ENCODE measurements around the gene FRMD8. TPM values are rescaled to one million over a fixed set of nuclear protein-coding genes. Genes with fewer than 3 reads are reported as not detected.

Gene FRMD8
- polyA plus RNA-seq, 3 donors from 2014 or later = 62.8 to 73.5 (median 63.4) TPM

DNA sequence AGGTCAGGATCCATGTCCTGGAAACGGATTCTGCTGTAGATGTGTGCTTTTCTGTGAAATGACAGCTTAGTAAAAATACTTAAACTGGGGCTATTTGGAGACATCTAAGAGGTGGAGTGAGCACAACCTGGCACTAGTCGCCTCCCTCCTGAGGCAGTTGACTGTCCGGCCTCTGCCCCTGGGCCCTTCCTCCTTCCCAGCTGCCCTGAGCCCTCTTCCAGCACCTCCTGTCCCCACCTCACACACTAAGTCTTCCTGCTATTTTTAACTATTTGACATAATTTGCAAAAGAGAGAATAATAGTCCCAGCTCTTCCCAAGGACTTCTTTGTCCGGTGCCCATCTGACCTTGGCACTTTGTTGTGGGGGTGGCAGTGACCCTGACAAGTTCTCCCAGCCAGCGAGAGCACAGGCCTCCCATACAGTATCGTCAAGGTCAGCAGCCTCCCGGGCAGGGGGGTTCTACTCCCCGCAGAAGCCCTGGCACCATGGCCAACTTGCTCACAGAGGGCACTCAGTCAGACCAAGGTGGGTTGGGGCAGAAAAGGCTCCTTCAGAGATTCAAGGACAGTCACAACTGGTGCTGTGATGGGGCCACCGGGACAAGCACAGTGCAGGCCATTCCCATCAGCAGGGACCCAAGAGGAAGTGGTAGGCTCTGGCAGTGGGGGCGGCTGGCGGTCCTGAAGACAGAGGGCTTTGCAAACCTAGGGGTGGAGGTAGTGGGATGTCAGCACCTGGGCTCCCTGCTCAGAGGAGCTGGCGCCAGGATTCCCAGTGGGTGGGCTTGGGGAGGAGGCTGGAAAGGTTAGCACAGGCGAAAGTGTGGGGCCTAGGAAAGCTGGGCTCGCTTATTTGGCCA, 30.6 kb downstream of the FRMD8 start:
- H3K4me1 Mint-ChIP-seq = peaks cover 64 to 66% of the 10 kb centered on the region in 2 donors
- H3K4me3 Mint-ChIP-seq = peak overlapping the region; percentile 76 to 97 (median 92)
- H3K27ac Mint-ChIP-seq = peak overlapping the region; percentile 99 to 100 (median 99)
- peak in 2 of 3 donors; percentile 21 to 24 for DNase-seq
- peaks cover 15 to 30% (median 24%) of the 10 kb centered on the region in 3 donors for H3K27me3 Mint-ChIP-seq (ENCODE audit: low read depth in 3 of 3)
- H3K36me3 Mint-ChIP-seq = peaks cover 0 to 4% (median 0%) of the 10 kb centered on the region in 3 donors
- H3K9me3 Mint-ChIP-seq = no peaks in the 10 kb centered on the region

- peak overlapping the region; percentile 99 to 100 (median 99) for H3K27ac Mint-ChIP-seq
- H3K27me3 Mint-ChIP-seq (ENCODE audit: low read depth in 3 of 3) = peaks cover 23 to 38% (median 32%) of the 10 kb centered on the region in 3 donors
- peaks cover 0 to 5% (median 4%) of the 10 kb centered on the region in 3 donors for H3K36me3 Mint-ChIP-seq
- H3K9me3 Mint-ChIP-seq = peaks cover 0 to 5% (median under 1%) of the 10 kb centered on the region in 6 donors
- DNase-seq = peak; percentile 43 to 49 (median 48)
- H3K4me3 Mint-ChIP-seq = peak overlapping the region; percentile 76 to 97 (median 92)
- peaks cover 66 to 68% of the 10 kb centered on the region in 2 donors for H3K4me1 Mint-ChIP-seq
Measured at GRCh38 chr11:65417702-65418430, 31.4 kb downstream of the FRMD8 start.

- H3K36me3 Mint-ChIP-seq = peaks cover 0 to 6% (median 6%) of the 10 kb centered on the region in 3 donors
- H3K9me3 Mint-ChIP-seq = peaks cover 0 to 6% (median 2%) of the 10 kb centered on the region in 6 donors
- peaks cover 28 to 43% (median 37%) of the 10 kb centered on the region in 3 donors for H3K27me3 Mint-ChIP-seq (ENCODE audit: low read depth in 3 of 3)
- peak overlapping the region; percentile 76 to 97 (median 96) for H3K4me3 Mint-ChIP-seq
- peaks cover 66 to 69% of the 10 kb centered on the region in 2 donors for H3K4me1 Mint-ChIP-seq
- no peak for DNase-seq
- peak overlapping the region; percentile 99 to 100 (median 99) for H3K27ac Mint-ChIP-seq
Measured at GRCh38 chr11:65418431-65418680, 31.9 kb downstream of the FRMD8 start.

DNA sequence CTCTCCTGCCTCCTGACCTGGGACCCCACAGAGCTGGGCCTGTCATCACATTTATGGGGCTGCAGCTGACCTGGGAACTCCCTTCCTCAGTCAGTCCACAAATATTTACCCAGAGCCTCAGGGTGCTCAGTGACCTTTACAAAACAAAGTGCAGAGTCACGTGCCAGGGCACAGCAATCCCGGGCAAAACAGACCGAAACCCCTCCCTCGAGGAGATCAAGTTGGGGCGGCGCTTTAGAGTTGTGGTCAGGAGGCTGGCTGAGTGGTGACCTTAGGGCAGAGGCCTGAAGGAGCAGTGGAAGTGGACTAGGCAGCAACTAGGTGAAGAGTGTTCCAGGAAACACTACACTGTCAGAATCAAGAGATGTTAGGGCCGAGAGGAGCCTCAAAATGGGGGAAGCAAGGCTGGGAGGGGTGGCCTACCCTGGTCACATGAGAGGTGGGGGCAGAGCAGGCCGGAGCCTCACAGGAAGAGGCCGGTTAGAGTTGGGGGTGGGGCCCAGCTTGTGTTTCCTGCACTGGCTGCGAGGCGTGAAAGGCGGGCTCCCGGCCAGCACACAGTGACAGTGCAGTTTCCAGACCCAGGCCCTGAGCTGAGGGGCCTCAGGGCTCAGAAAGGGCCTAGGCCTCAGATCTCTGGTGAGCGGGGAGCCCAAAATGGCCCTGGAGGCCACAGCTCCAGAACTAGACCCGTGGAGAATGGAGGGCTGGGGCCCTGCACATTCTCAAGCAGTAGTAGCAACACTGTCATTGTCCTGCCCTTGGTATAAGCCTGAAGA, 32.4 kb downstream of the FRMD8 start:
- peaks cover 66 to 71% of the 10 kb centered on the region in 2 donors for H3K4me1 Mint-ChIP-seq
- H3K4me3 Mint-ChIP-seq = peak overlapping the region; percentile 76 to 97 (median 96)
- peaks cover 33 to 48% (median 42%) of the 10 kb centered on the region in 3 donors for H3K27me3 Mint-ChIP-seq (ENCODE audit: low read depth in 3 of 3)

GRCh38 chr11:65419460-65419771, 33.0 kb downstream of the FRMD8 start:
- H3K4me1 Mint-ChIP-seq = peaks cover 70 to 73% of the 10 kb centered on the region in 2 donors
- H3K27me3 Mint-ChIP-seq (ENCODE audit: low read depth in 3 of 3) = peaks cover 39 to 53% (median 48%) of the 10 kb centered on the region in 3 donors
- DNase-seq = no peak
- H3K9me3 Mint-ChIP-seq = peaks cover 0 to 10% (median 2%) of the 10 kb centered on the region in 6 donors
- H3K4me3 Mint-ChIP-seq = peak overlapping the region; percentile 76 to 97 (median 96)
- H3K27ac Mint-ChIP-seq = peak overlapping the region; percentile 99 to 100 (median 99)
- H3K36me3 Mint-ChIP-seq = peaks cover 1 to 16% (median 12%) of the 10 kb centered on the region in 3 donors

More for the DNA sequence above, 32.4 kb downstream of the FRMD8 start:
- Mint-ChIP-seq H3K36me3 (peaks cover 0 to 11% (median 9%) of the 10 kb centered on the region in 3 donors), H3K9me3 (peaks cover 0 to 6% (median 2%) of the 10 kb centered on the region in 6 donors), H3K27ac (peak overlapping the region; percentile 99 to 100 (median 99))
- DNase-seq = peak; percentile 96

DNA sequence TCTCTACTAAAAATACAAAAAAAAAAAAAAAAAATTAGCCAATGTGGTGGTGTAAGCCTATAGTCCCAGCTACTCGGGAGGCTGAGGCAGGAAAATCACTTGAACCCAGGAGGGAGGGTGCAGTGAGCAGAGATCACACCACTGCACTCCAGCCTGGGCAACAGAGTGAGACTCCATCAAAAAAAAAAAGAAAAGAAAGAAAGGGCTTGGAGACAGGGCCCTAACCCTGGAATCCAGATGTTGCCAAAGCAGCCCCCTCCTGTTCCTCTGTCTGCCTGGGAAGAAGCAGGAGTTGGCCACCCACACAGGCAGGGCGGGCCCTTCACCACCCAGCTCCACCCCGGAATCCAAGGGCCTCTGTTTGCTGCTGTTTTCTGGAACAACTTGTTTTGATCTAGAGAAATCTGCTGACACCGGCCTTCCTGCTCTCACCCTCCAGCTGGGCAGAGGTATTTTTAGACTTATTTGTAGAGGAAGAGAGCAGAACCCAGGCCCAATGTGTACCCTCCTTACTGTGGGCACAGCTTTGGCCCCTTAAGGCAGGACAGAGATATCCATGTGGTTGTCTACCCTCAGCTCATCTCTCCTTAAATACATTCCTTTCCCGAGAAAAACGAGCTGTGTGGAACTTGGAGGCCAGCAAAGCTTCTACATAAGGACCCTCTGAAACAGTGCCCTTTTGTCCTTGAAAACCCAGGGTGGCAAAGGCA, 33.5 kb downstream of the FRMD8 start:
- Mint-ChIP-seq H3K9me3 (peaks cover 0 to 14% (median 2%) of the 10 kb centered on the region in 6 donors), H3K36me3 (peaks cover 4 to 20% (median 15%) of the 10 kb centered on the region in 3 donors), H3K27ac (peak overlapping the region; percentile 99 to 100 (median 99)), H3K4me3 (peak overlapping the region; percentile 76 to 97 (median 96)), H3K4me1 (peaks cover 72 to 75% of the 10 kb centered on the region in 2 donors), H3K27me3 (ENCODE audit: low read depth in 3 of 3) (peaks cover 44 to 58% (median 53%) of the 10 kb centered on the region in 3 donors)
- peak; percentile 48 to 53 (median 48) for DNase-seq

DNA sequence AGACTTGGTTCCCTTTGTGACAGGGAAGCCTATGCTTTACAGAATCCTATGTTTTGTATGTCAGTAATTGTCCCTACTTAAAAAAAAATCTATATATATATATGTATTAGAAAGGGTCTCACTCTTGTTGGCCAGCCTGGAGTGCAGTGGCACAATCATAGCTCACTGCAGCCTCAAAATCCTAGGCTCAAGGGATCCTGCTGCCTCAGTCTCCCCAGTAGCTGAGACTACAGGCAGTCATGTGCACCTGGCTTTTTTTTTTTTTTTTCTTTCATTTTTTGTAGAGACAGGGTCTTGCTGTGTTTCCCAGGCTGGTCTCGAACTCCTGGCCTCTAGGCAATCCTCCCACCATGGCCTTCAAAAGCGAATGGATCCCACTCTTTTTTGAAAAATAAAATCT, 34.1 kb downstream of the FRMD8 start:
- Mint-ChIP-seq H3K27me3 (ENCODE audit: low read depth in 3 of 3) (peaks cover 50 to 64% (median 59%) of the 10 kb centered on the region in 3 donors), H3K4me3 (peak overlapping the region; percentile 95 to 97 (median 97)), H3K27ac (peak overlapping the region; percentile 99 to 100 (median 99)), H3K4me1 (peaks cover 77 to 80% of the 10 kb centered on the region in 2 donors), H3K36me3 (peaks cover 8 to 25% (median 21%) of the 10 kb centered on the region in 3 donors), H3K9me3 (peaks cover 0 to 14% (median 2%) of the 10 kb centered on the region in 6 donors)
- no peak for DNase-seq

DNA sequence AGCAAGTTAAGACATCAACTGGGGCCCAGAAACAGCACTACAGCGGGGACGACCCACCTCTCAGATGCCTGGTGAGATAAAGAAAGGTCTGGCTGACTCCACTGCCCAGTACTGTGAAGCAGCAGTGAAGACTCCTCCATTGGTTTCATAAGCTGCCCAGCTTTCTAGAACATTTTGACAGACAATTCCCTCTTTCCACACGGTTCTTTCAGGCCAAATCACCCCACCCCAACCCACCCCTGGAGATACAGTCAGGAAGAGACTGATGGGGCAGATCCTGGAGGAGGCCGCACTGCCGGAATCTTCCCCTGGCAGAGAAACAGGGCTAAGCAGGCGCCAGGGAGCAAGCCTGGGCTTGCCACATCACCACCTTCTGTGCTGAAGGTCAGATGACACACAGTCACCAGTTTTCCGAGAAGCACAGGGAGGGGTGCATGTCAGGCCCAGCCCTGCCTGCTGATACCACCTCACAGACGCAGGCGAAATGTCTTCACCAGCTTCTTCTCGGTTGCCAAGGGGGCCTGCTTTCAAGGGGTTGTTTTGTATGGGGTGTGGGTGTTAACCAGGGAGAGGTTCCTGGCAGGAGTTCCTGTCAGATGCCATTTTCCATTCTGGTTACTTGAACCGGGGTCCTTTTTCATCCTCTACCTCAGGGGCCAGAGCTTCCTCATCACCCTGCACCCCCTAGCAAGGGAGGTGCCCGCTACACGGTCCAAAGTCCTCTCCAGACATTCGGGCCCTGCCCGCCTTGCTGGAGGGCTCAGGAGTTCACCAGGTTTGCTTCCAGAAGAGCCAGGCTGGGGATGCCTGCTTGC, 34.7 kb downstream of the FRMD8 start:
- peaks cover 0 to 14% (median 2%) of the 10 kb centered on the region in 6 donors for H3K9me3 Mint-ChIP-seq
- DNase-seq = peak; percentile 92 to 94 (median 94)

DNA sequence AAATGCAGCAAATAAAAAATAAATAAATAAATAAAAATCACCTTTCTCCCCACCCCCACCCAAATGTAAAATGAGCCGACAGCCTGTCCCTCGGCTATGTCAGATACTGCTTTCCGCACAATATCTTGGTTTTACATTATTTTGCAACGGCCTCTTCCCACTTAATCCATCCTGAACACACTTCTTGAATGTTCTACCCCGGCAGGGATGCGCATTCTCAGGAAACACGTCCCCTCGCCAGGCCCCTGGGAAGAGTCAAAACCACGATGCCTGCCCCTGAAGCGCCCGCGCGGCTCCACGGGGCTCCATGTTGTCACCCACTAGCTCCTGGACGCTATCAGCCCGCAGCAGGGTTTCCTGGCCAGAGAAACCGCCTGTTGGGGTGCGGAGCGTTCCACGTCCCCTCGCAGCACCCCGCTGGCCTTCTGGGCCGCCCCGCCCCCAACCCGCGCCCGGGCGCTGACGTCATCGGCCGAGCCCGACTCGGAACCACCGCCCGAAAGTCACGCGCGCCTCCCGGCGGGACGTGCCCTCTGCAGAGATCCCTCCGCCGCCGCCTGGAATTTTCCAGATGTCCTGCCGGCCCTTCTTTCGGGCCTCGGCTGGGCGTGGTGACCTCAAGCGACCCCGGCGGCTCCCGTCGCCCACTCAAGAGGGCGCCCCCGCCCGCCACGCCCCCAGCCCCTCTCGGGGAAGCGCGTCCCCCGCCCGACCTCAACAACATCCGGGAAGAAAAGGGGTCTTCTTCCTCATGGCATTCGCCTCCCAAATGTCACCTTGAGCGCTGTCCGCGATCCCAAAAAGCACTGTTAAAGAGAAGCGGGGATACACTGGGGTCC, 35.6 kb downstream of the FRMD8 start:
- Mint-ChIP-seq H3K27me3 (ENCODE audit: low read depth in 3 of 3) (peaks cover 65 to 76% (median 69%) of the 10 kb centered on the region in 3 donors), H3K27ac (peak overlapping the region; percentile 99 to 100 (median 99)), H3K4me3 (peak overlapping the region; percentile 95 to 97 (median 97)), H3K9me3 (peaks cover 0 to 14% (median 2%) of the 10 kb centered on the region in 6 donors), H3K4me1 (peaks cover 77 to 80% of the 10 kb centered on the region in 2 donors), H3K36me3 (peaks cover 17 to 38% (median 32%) of the 10 kb centered on the region in 3 donors)
- peak; percentile 92 to 95 (median 94) for DNase-seq

More for the DNA sequence above, 34.7 kb downstream of the FRMD8 start:
- peak overlapping the region; percentile 95 to 97 (median 97) for H3K4me3 Mint-ChIP-seq
- peaks cover 77 to 80% of the 10 kb centered on the region in 2 donors for H3K4me1 Mint-ChIP-seq
- peaks cover 57 to 71% (median 62%) of the 10 kb centered on the region in 3 donors for H3K27me3 Mint-ChIP-seq (ENCODE audit: low read depth in 3 of 3)
- H3K27ac Mint-ChIP-seq = peak overlapping the region; percentile 99 to 100 (median 99)
- peaks cover 13 to 29% (median 24%) of the 10 kb centered on the region in 3 donors for H3K36me3 Mint-ChIP-seq

DNA sequence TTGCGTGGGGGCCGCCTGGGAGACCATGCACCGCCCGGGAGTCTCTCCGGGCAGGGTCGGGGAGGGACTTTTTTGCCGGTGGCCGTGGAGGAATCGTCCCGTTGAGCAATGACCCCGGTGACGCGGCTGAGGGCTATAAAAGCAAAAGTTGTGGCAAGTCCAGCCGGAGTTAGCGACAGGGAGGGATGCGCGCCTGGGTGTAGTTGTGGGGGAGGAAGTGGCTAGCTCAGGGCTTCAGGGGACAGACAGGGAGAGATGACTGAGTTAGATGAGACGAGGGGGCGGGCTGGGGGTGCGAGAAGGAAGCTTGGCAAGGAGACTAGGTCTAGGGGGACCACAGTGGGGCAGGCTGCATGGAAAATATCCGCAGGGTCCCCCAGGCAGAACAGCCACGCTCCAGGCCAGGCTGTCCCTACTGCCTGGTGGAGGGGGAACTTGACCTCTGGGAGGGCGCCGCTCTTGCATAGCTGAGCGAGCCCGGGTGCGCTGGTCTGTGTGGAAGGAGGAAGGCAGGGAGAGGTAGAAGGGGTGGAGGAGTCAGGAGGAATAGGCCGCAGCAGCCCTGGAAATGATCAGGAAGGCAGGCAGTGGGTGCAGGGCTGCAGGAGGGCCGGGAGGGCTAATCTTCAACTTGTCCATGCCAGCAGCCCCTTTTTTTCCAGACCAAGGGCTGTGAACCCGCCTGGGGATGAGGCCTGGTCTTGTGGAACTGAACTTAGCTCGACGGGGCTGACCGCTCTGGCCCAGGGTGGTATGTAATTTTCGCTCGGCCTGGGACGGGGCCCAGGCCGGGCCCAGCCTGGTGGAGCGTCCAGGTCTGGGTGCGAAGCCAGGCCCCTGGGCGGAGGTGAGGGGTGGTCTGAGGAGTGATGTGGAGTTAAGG, 36.4 kb downstream of the FRMD8 start, which contains the start of gene NEAT1:
Gene NEAT1 (plus strand): TSS at position 166 of the 883 bp plus-strand sequence.
- H3K4me3 Mint-ChIP-seq = peak within 1 kb of the TSS; percentile 95 to 97 (median 97)
- DNase-seq = peak; percentile 93 to 95 (median 94)
- H3K27me3 Mint-ChIP-seq (ENCODE audit: low read depth in 3 of 3) = peaks cover 66 to 81% (median 77%) of the 10 kb centered on the region in 3 donors
- H3K36me3 Mint-ChIP-seq = peaks cover 17 to 45% (median 40%) of the 10 kb centered on the region in 3 donors
- H3K27ac Mint-ChIP-seq = peak within 1 kb of the TSS; percentile 99 to 100 (median 99)
- H3K9me3 Mint-ChIP-seq = peaks cover 0 to 14% (median 2%) of the 10 kb centered on the region in 6 donors
- H3K4me1 Mint-ChIP-seq = peaks cover 77 to 80% of the 10 kb centered on the region in 2 donors
